Left ventricle myocardium inferior (tissue), 1 donor: ENCODE results near the gene TRAF3. TPM values are rescaled to one million over a fixed set of nuclear protein-coding genes. Genes with fewer than 3 reads are reported as not detected.

Experiments
- DNase-seq: peaks from one replicate; pipeline ENCODE4 v3.0.0-alpha.2; 2020
- H3K27ac ChIP-seq: fragments of 200-600 bp; replicated peaks from 2 replicates; pipeline ENCODE4 v1.8.0; 2021
- H3K27me3 ChIP-seq: fragments of 200-600 bp; 2 replicates; pipeline ENCODE4 v1.8.0; 2021; ENCODE audit warnings: low read depth
- H3K36me3 ChIP-seq: fragments of 200-600 bp; 2 replicates; pipeline ENCODE4 v1.8.0; 2021
- H3K4me1 ChIP-seq: fragments of 200-600 bp; 2 replicates; pipeline ENCODE4 v1.8.0; 2021
- H3K4me3 ChIP-seq: fragments of 200-600 bp; 2 replicates; pipeline ENCODE4 v1.8.0; 2021; ENCODE audit warnings: mild to moderate bottlenecking, moderate library complexity
- H3K9me3 ChIP-seq: fragments of 200-600 bp; replicated peaks from 2 replicates; pipeline ENCODE4 v1.8.0; 2021
- intact Hi-C: fragments of 100-400 bp; cut with micrococcal nuclease; formaldehyde crosslinking; loops from one replicate; pipeline ENCODE4 v1.11.0; 2022
- total RNA-seq: library from RNA; stranded (reverse); fragmentation: NEBNext Ultra II Directional; extraction: Animal tissue kit (Norgen Biotek cat#: 25700); gene quantifications from one replicate; pipeline ENCODE4 v1.2.1, GENCODE V29; 2021
- TF ChIP-seq, protein P1 (sequence below): fragments of 200-600 bp; IDR thresholded peaks from 2 replicates; pipeline ENCODE4 v1.8.0; 2021; ENCODE audit warnings: antibody characterized with exemption, mild to moderate bottlenecking, borderline replicate concordance
- donor health status: DM: no; HTN: yes; CAD: no; lungs with severe emphysema.

The TRAF3 gene
- total RNA-seq, 1 donor from 2014 or later = 11.3 TPM

DNA sequence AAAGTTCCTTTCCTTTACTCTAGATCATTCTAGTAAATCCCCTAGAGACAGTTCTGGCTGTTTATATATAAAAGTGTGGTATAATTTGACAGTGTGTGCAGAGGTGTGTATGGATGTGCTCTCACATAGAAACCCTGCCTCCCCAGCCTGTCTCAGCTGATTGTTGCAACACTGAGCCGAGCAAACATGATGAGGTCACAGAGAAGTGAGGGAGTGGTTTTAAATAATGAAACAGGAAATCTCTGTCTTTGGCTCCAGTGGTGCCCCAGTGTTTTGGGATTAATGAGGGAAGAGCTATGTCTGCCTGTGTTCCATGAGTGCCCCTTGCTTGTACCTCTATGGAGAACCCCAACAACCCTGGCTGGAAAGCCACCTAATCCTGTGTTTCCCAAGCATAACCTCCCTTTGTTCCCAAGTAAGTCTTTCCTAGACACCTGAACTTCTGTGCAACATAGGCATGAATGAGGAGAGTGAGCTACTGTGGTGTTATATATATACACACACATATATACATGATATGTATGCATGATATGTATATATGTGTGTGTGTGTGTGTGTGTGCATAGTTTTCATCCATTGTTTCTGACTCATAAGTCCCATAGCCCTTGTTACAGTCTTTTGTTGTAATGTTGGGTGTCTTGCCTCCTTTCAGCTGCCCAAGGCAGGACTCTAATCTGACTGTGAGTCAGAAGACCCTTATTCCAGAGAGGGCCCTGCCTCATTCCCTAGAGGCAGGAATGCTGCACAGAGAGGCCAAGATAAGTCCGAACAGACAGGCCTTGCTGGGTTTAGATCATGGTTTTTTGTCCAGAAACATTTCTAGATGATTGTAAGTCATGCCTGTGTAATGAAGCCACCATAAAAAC lies 18.0 kb downstream of the TRAF3 start:
- Histone ChIP-seq H3K9me3 (peaks cover 6% of the 10 kb centered on the region), H3K27ac (no peak overlapping the region), H3K36me3 (no peaks in the 10 kb centered on the region), H3K4me3 (no peak overlapping the region), H3K4me1 (peaks cover 9% of the 10 kb centered on the region), H3K27me3 (no peaks in the 10 kb centered on the region)
- DNase-seq = peak; percentile 30
- intact Hi-C loops = no loop called here
- TF ChIP-seq, protein P1, sequence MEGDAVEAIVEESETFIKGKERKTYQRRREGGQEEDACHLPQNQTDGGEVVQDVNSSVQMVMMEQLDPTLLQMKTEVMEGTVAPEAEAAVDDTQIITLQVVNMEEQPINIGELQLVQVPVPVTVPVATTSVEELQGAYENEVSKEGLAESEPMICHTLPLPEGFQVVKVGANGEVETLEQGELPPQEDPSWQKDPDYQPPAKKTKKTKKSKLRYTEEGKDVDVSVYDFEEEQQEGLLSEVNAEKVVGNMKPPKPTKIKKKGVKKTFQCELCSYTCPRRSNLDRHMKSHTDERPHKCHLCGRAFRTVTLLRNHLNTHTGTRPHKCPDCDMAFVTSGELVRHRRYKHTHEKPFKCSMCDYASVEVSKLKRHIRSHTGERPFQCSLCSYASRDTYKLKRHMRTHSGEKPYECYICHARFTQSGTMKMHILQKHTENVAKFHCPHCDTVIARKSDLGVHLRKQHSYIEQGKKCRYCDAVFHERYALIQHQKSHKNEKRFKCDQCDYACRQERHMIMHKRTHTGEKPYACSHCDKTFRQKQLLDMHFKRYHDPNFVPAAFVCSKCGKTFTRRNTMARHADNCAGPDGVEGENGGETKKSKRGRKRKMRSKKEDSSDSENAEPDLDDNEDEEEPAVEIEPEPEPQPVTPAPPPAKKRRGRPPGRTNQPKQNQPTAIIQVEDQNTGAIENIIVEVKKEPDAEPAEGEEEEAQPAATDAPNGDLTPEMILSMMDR = no peak

DNA sequence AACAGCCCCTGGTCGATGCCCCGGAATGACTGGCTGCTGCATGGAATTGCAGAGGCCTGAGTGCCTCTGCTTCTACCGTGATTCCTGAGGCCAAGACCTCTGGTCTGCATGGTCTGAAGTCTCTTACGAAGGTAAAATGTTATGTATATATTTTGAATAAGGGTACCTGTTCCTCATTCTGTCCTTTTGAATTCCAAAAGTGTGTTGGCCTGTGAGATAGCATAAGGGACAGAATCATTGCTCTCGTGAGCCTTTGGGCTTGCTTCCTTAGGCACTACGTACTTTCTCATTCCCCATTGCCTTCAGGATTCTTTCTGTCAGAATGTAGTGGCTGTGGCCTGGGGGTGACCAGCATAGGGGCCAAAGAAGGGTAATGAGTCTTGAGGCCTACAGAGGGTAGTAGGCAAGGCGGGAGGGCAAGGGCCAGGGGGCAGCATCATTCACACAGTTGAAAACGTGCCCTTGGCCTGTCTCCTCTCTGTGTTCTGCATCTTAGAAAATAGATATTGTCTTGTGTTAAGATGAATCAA lies 19.5 kb downstream of the TRAF3 start:
- Histone ChIP-seq H3K9me3 (peaks cover 6% of the 10 kb centered on the region), H3K36me3 (no peaks in the 10 kb centered on the region), H3K4me1 (peaks cover 9% of the 10 kb centered on the region), H3K4me3 (no peak overlapping the region), H3K27ac (no peak overlapping the region), H3K27me3 (no peaks in the 10 kb centered on the region)
- TF ChIP-seq, protein P1 = no peak
- DNase-seq = no peak
- intact Hi-C loops = no loop called here

DNA sequence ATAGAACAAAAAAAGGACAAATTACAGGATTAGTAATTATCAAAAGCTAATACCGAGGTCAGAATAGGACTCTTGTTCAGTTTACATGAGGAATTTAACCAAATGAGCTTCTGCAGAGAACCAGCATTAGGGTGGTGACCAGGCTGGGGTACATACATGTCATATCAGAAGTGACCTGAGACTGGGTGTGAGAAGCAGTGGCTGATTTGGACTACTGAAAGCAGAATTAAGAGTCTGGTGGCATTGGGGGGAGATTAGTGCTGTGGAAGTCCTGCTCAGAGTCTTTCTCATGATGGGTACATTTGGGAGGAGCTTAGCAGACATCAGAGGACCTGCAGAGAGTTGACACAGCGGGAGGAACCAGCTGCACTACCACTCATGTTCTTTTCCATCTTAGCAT lies 21.7 kb downstream of the TRAF3 start:
- TF ChIP-seq, protein P1 = no peak
- peaks cover 9% of the 10 kb centered on the region for H3K4me1 ChIP-seq
- peaks cover under 1% of the 10 kb centered on the region for H3K9me3 ChIP-seq
- no peak overlapping the region for H3K27ac ChIP-seq
- H3K36me3 ChIP-seq = no peaks in the 10 kb centered on the region
- DNase-seq = no peak
- intact Hi-C loops = no loop called here
- no peaks in the 10 kb centered on the region for H3K27me3 ChIP-seq
- H3K4me3 ChIP-seq = no peak overlapping the region

DNA sequence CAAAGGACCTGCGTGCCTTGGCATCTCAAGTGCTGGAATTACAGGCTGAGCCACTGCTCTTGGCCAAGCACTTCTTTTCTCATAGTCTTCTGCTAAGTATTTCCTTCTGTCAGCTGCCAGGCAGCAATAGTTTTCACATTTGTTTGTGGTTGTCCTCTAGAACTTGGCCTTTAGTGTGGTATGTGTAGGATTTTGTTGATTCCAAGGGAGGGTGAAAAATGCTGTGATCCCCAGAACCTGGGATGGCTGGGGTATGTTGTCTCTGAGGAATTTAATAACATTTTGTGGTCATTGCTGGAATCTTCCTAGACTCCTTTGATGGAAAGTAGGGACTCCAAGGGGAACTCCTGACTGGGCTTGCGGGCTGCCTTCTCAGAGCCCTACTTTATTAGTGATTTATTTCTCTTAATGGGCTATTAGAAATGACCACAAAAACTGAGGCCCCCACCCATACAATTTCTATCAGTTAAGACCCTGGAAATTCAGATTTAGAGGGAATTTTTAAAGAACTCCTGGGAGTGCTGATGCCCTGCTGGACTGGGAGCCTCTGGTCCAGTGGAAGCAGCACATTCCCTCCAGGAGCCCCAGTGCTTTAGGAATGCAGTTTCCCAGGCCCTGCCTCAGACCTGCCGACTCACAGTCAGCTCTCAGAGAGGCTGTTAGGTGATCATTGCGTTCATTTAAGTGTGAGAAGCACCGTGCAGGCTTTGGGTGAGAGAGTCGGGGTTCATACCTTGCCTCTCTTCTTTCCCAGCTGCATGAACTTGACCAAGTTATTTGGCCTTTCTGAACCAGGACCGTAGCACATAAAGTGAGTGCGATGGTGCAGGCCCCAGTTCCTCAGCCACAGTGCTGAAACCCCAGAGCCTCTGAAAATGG lies 22.7 kb downstream of the TRAF3 start:
- Histone ChIP-seq H3K27me3 (no peaks in the 10 kb centered on the region), H3K4me3 (no peak overlapping the region), H3K36me3 (no peaks in the 10 kb centered on the region), H3K27ac (no peak overlapping the region), H3K4me1 (peaks cover 4% of the 10 kb centered on the region), H3K9me3 (no peaks in the 10 kb centered on the region)
- no peak for DNase-seq
- intact Hi-C loops = no loop called here
- TF ChIP-seq, protein P1 = no peak

- H3K27ac ChIP-seq = no peak overlapping the region
- H3K4me3 ChIP-seq = no peak overlapping the region
- no peaks in the 10 kb centered on the region for H3K9me3 ChIP-seq
- intact Hi-C loops = no loop called here
- H3K36me3 ChIP-seq = no peaks in the 10 kb centered on the region
- no peak for DNase-seq
- TF ChIP-seq, protein P1 = no peak
- H3K4me1 ChIP-seq = no peaks in the 10 kb centered on the region
- no peaks in the 10 kb centered on the region for H3K27me3 ChIP-seq
These were observed 25.7 kb downstream of the TRAF3 start for GRCh38 chr14:102802834-102803523.
